Psoas muscle (tissue), 8 donors: Measurements from ENCODE around the gene ASH1L. TPM values are rescaled to one million over a fixed set of nuclear protein-coding genes. Genes with fewer than 3 reads are reported as not detected.
"Not testable (repeated sequence)": the region's sequence is repeated elsewhere in the genome, so short reads cannot be mapped to it uniquely, and the experiment has no call there.

Experiments used
- ATAC-seq, 4 donors: fragments of 200-7000 bp; cut with Tn5 transposase; one replicate each; pipeline ENCODE4 v1.9.1; 2020; ENCODE audit warnings: moderate library complexity in 3 of 4, mild to moderate bottlenecking in 2 of 4
- DNase-seq, 2 donors: peaks; one replicate each; pipeline ENCODE4 v3.0.0-alpha.2; 2020
- H3K27ac ChIP-seq: fragments of 200-600 bp; one replicate; pipeline ENCODE4 v1.8.0; 2022
- H3K27me3 ChIP-seq, 3 donors: fragments of 200-600 bp in 1 of 3; one replicate each; pipeline versions ENCODE4 v1.6.1 to v1.8.0; 2013 to 2022; ENCODE audit warnings: low read length in 2 of 3, mild to moderate bottlenecking in 2 of 3, moderate library complexity in 1 of 3; ENCODE audit not compliant: insufficient read depth in 3 of 3
- H3K36me3 ChIP-seq, 2 donors: fragments of 200-600 bp in 1 of 2; one replicate each; pipeline versions ENCODE4 v1.6.1 to v1.8.0; 2013 to 2022; ENCODE audit warnings: low read depth in 1 of 2, mild to moderate bottlenecking in 1 of 2, moderate library complexity in 1 of 2; ENCODE audit not compliant: insufficient read depth in 1 of 2
- H3K4me1 ChIP-seq: fragments of 200-600 bp; one replicate; pipeline ENCODE4 v1.8.0; 2022
- H3K4me3 ChIP-seq: fragments of 200-600 bp; one replicate; pipeline ENCODE4 v1.8.0; 2022; ENCODE audit warnings: mild to moderate bottlenecking
- H3K9me3 ChIP-seq: fragments of 200-600 bp; one replicate; pipeline ENCODE4 v1.8.0; 2022
- WGBS, 3 donors: extraction: QIAGEN DNeasy Blood & Tissue Kit; methylation state at CpG; one replicate each; pipeline versions ENCODE4 v1.1.6 to v1.1.7; 2013; 5-methylcytosine and 5-hydroxymethylcytosine counted together
- intact Hi-C, 2 donors: fragments of 100-400 bp; cut with DNase I; formaldehyde crosslinking; loops; one replicate each; pipeline versions ENCODE4 v1.11.0 to v1.14.2; 2022
- polyA plus RNA-seq, 3 donors: library from polyadenylated mRNA; stranded (reverse); fragments of 200-250 nt; gene quantifications; one replicate each; pipeline ENCODE4 v1.2.3, GENCODE V29; 2013
- total RNA-seq, 4 donors: library from RNA; stranded (reverse); fragmentation: NEBNext Ultra II Directional in 2 of 4; extraction: Animal tissue kit (Norgen Biotek cat#: 25700) in 2 of 4; gene quantifications; one replicate each; pipeline versions ENCODE4 v1.2.1 to v1.2.4, GENCODE V29; 2021 to 2023
- TF ChIP-seq, protein P1 (sequence below): fragments of 200-600 bp; IDR thresholded peaks from one replicate; pipeline ENCODE4 v1.8.0; 2022; ENCODE audit warnings: antibody characterized with exemption
- donor health status: healthy with polysubstance abuse.
- donor health status: DM: no; HTN: no; CAD: no; lungs with moderate emphysema.
- donor health status: Bipolar disorder and iron deficiency.
- donor health status: healthy.
- donor health status: DM: yes; HTN: yes; CAD: no.
- donor health status: DM: no; HTN: no; CAD: no.
- donor health status: DM: no; HTN: no; CAD: no.
- donor health status: DM: yes; HTN: yes; CAD: no.

Gene ASH1L
- total and polyA plus RNA-seq, 7 donors = 6.5 to 52.0 (median 41.6) TPM

DNA sequence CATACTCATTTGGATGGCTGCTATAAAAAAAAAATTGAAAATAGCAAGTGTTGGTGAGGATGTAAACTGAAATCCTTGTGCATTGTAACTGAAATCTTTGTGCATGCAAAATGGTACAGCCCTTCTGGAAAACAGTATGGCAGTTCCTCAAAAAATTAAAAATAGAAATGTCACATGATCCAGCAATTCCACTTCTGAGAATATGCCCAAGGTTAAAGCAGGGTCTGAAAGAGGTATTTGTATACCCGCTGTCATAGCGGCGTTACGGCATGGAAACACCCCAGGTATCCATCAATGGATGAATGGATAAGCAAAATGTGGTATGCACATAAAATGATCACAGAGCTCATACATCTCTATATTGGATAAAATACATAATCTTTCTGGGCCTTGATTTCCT lies 125.2 kb downstream of the ASH1L start:
- WGBS, 3 donors = 31 to 74% (median 51%) methylated on average over 4 of the region's 4 CpGs
- Histone ChIP-seq H3K4me3 (no peak overlapping the region), H3K9me3 (no peaks in the 10 kb centered on the region), H3K36me3 (peaks cover 0 to 40% of the 10 kb centered on the region in 2 donors), H3K4me1 (peaks cover 15% of the 10 kb centered on the region), H3K27me3 (no peaks in the 10 kb centered on the region), H3K27ac (no peak overlapping the region)
- DNase-seq (no peak), ATAC-seq (peak in 3 of 4 donors; percentile 35 to 62 (median 62))
- TF ChIP-seq, protein P1, sequence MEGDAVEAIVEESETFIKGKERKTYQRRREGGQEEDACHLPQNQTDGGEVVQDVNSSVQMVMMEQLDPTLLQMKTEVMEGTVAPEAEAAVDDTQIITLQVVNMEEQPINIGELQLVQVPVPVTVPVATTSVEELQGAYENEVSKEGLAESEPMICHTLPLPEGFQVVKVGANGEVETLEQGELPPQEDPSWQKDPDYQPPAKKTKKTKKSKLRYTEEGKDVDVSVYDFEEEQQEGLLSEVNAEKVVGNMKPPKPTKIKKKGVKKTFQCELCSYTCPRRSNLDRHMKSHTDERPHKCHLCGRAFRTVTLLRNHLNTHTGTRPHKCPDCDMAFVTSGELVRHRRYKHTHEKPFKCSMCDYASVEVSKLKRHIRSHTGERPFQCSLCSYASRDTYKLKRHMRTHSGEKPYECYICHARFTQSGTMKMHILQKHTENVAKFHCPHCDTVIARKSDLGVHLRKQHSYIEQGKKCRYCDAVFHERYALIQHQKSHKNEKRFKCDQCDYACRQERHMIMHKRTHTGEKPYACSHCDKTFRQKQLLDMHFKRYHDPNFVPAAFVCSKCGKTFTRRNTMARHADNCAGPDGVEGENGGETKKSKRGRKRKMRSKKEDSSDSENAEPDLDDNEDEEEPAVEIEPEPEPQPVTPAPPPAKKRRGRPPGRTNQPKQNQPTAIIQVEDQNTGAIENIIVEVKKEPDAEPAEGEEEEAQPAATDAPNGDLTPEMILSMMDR = no peak
- intact Hi-C loops = no loop called here

DNA sequence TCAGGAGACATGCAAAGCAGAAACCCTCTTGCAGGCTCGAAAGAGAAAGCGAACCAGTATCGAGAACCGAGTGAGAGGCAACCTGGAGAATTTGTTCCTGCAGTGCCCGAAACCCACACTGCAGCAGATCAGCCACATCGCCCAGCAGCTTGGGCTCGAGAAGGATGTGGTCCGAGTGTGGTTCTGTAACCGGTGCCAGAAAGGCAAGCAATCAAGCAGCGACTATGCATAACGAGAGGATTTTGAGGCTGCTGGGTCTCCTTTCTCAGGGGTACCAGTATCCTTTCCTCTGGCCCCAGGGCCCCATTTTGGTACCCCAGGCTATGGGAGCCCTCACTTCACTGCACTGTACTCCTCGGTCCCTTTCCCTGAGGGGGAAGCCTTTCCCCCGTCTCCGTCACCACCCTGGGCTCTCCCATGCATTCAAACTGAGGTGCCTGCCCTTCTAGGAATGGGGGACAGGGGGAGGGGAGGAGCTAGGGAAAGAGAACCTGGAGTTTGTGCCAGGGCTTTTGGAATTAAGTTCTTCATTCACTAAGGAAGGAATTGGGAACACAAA lies 128.7 kb downstream of the ASH1L start:
- intact Hi-C loops, H3K9me3 ChIP-seq, H3K4me3 ChIP-seq, H3K27me3 ChIP-seq, H3K27ac ChIP-seq, ATAC-seq, DNase-seq: not testable (repeated sequence)
- H3K4me1 ChIP-seq = peaks cover 15% of the 10 kb centered on the region
- 94 to 96% (median 95%) methylated on average over 14 of the region's 14 CpGs for WGBS, 3 donors
- peaks cover 0 to 39% of the 10 kb centered on the region in 2 donors for H3K36me3 ChIP-seq

DNA sequence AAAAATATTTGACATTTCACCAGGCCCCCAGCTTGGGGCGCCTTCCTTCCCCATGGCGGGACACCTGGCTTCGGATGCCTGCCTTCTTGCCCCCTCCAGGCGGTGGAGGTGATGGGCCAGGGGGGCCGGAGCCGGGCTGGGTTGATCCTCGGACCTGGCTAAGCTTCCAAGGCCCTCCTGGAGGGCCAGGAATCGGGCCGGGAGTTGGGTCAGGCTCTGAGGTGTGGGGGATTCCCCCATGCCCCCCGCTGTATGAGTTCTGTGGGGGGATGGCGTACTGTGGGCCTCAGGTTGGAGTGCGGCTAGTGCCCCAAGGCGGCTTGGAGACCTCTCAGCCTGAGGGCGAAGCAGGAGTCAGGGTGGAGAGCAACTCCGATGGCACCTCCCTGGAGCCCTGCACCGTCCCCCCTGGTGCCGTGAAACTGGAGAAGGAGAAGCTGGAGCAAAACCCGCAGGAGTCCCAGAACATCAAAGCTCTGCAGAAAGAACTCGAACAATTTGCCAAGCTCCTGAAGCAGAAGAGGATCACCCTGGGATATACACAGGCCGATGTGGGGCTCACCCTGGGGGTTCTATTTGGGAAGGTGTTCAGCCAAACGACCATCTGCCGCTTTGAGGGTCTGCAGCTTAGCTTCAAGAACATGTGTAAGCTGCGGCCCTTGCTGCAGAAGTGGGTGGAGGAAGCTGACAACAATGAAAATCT lies 129.3 kb downstream of the ASH1L start:
- peak in 1 of 4 donors; percentile 47 for ATAC-seq
- Histone ChIP-seq H3K4me1 (peaks cover 15% of the 10 kb centered on the region), H3K36me3 (peaks cover 0 to 33% of the 10 kb centered on the region in 2 donors)
- DNase-seq, intact Hi-C loops, H3K9me3 ChIP-seq, H3K27me3 ChIP-seq, H3K4me3 ChIP-seq, H3K27ac ChIP-seq: not testable (repeated sequence)
- WGBS, 3 donors = 84 to 90% (median 86%) methylated on average over 22 to 23 of the region's 23 CpGs

DNA sequence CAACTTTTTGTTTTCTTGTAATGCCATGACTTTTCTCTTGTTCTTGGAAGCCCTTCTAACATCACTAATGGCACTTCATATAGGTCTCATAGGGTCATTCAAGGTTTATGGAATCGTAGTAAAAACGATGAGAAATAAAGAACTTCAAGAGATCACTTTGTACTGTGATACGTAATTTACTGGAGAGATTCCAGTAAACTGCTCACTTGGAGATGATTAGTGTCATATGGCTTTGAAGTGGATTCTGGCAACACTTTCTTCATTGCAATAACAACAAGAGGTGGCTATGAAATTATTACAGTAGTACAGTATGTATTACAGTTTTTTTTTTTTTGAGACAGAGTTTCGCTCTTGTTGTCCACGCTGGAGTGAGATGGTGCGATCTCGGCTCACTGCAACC lies 138.5 kb downstream of the ASH1L start:
- ATAC-seq (no peak), DNase-seq (no peak)
- 90 to 94% (median 92%) methylated on average over 7 of the region's 7 CpGs for WGBS, 3 donors
- Histone ChIP-seq H3K27me3 (no peaks in the 10 kb centered on the region), H3K36me3 (peaks cover 0 to 14% of the 10 kb centered on the region in 2 donors), H3K4me1 (no peaks in the 10 kb centered on the region), H3K9me3 (no peaks in the 10 kb centered on the region), H3K4me3 (no peak overlapping the region), H3K27ac (no peak overlapping the region)
- intact Hi-C loops = no loop called here
- TF ChIP-seq, protein P1 = no peak

DNA sequence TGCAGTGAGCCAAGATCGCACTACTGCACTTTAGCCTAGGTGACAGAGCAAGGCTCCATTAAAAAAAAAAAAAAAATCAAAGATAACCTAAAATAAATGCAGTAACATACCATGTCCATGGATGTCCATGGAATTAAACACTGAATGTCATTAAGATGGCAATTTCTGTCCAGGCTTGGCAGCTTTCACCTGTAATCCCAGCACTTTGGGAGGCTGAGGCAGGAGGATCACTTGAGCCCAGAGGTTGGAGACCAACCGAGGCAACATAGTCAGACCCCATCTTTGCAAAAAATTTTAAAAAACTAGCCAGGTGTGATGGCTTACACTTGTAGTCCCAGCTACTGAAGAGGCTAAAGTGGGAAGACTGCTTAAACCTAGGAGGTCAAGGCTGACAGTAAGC lies 141.8 kb downstream of the ASH1L start:
- no peak overlapping the region for H3K27ac ChIP-seq
- TF ChIP-seq, protein P1 = no peak
- intact Hi-C loops = no loop called here
- H3K36me3 ChIP-seq = peaks cover 0 to 19% of the 10 kb centered on the region in 2 donors
- ATAC-seq (no peak), DNase-seq (no peak)
- H3K27me3 ChIP-seq = no peaks in the 10 kb centered on the region
- WGBS, 3 donors = 96 to 100% (median 100%) methylated on average over 2 of the region's 2 CpGs
- H3K4me1 ChIP-seq = no peaks in the 10 kb centered on the region
- H3K4me3 ChIP-seq = no peak overlapping the region
- no peaks in the 10 kb centered on the region for H3K9me3 ChIP-seq

DNA sequence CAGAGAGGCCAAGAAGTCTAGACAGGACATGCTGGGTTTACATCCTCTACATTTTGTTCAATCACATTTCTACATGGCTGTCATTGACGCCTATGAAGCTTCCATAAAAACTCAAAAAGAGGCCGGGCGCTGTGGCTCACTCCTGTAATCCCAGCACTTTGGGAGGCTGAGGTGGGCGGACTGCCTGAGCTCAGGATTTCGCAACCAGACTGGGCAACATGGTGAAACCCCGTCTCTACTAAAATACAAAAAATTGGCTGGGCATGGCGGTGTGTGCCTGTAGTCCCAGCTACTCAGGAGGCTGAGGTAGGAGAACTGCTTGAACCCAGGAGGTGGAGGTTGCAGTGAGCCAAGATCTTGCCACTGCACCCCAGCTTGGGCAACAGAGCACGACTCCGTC lies 150.8 kb downstream of the ASH1L start:
- H3K4me3 ChIP-seq, H3K4me1 ChIP-seq, H3K9me3 ChIP-seq, H3K27me3 ChIP-seq, intact Hi-C loops, H3K27ac ChIP-seq: not testable (repeated sequence)
- WGBS, 3 donors = 80 to 90% (median 83%) methylated on average over 7 to 9 of the region's 9 CpGs
- DNase-seq (peak in 1 of 2 donors; percentile 23), ATAC-seq (peak in 1 of 4 donors; percentile 17)
- peaks cover 2 to 60% of the 10 kb centered on the region in 2 donors for H3K36me3 ChIP-seq
